CD4-positive, alpha-beta T cell treated with Interleukin-12 subunit alpha and Interleukin-12 subunit beta, for 1 hour (primary cell): ENCODE measurements around the gene CGB8.

Experiments
- DNase-seq: peaks from one replicate; pipeline ENCODE4 v3.0.0-alpha.2; 2020

Gene CGB8

DNA sequence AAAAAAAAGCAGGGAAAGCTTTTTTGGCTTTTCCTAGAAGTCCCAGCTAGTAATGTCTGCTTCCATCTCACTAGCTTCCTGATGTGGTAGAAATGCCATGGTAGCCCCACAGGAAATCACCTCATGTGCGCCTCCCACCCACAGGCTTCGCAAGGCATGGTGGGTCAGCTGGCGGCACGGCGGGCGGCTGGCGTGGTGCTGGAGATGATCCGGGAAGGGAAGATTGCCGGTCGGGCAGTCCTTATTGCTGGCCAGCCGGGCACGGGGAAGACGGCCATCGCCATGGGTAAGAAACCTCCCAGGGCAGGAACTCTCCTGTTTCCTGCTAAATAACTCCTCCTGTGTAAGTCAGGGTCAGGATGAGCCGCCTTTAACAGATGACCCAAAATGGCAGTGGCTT lies 44.8 kb downstream of the CGB8 start:
- no peak for DNase-seq

DNA sequence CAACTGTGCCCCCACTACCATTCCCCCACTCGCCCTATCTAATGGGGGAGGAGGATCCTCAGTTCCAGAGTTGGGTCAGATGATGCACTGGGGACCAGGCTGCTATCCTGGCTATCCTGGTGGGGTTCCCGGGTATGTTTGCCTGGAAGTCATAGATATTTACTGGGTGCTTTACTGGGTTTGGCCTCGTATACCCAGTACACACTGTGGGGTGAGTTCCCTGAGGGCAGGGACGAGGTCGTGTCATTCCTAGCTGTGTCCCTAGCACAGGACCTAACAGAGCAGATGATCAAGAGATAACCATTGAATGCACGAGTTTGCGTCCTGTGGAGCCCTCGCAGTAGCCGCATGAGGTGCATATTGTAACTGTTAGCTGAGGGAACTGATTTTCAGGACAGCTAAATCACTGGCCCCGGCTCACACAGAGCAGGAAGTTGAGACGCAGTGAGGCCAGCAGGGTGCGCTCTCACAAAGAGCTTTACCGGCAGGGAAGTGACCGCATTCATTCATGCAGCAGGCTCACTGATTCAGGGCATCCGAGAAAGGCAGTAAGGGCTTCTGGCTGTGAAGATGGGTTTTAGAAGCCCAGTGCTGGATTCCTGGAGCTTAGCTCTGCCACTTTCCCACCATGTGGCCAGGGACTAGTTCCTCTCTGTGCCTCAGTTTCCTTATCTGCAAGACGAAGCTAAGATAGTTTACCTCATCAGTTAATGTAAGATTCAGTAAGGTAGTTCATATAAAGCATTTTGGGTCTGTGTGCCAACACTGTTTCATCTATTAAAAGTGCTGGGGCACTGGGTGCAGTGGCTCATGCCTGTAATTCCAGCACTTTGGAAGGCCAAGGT lies 49.2 kb downstream of the CGB8 start:
- peak; percentile 76 for DNase-seq

DNA sequence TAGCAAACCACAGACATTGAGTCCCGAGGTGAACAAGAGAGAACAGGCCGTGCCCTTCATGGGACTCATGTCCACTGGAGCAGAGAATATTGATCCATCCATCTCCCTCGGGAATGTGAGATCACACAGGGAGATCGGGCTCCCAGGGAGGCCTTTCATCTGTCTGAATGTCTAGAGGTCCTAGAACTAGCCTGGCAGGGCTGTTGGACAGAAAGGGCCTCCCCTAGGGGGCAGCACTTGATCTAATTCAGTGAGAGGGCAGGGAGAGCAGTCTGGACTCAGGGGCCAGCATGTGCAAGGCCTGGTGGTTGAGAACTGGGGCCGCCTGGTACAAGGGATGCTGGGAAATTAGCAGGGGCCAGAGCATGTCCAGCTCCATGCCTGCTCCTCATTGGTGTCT lies 50.9 kb downstream of the CGB8 start:
- peak; percentile 53 for DNase-seq
